CD14-positive monocyte (primary cell): ENCODE measurements around the gene TGFA. TPM values are rescaled to one million over a fixed set of nuclear protein-coding genes. Genes with fewer than 3 reads are reported as not detected.

Experiments
- DNase-seq, 3 donors: peaks; one replicate each; pipeline ENCODE4 v3.0.0-alpha.2; 2011 to 2022
- H2AFZ ChIP-seq: 2 replicates; pipeline ENCODE4 v1.6.0; 2012; ENCODE audit warnings: mild to moderate bottlenecking, low read depth, low read length, inconsistent platforms; ENCODE audit not compliant: insufficient read depth, poor library complexity, severe bottlenecking
- H3K27ac ChIP-seq, 2 donors: 1 replicate in 1 of 2; 2 replicates in 1 of 2; pipeline ENCODE4 v1.5.1; 2012 to 2013; ENCODE audit warnings: low read length in 2 of 2, control low read depth in 1 of 2, inconsistent platforms in 1 of 2, low read depth in 1 of 2, mild to moderate bottlenecking in 1 of 2
- H3K27me3 ChIP-seq, 2 donors: one replicate each; pipeline versions ENCODE4 v1.6.0 to v1.6.1; 2011 to 2013; ENCODE audit warnings: low read length in 2 of 2; ENCODE audit not compliant: control insufficient read depth in 2 of 2, insufficient read depth in 2 of 2
- H3K36me3 ChIP-seq, 2 donors: replicated peaks in 1 of 2; 1 replicate in 1 of 2; 2 replicates in 1 of 2; pipeline versions ENCODE4 v1.5.1 to v1.6.1; 2012 to 2013; ENCODE audit warnings: low read length in 2 of 2, control low read depth in 1 of 2, inconsistent platforms in 1 of 2, mild to moderate bottlenecking in 1 of 2; ENCODE audit not compliant: insufficient read depth in 2 of 2, control insufficient read depth in 1 of 2
- H3K4me1 ChIP-seq, 2 donors: 1 replicate in 1 of 2; 2 replicates in 1 of 2; pipeline versions ENCODE4 v1.5.1 to v1.6.1; 2012 to 2013; ENCODE audit warnings: low read length in 2 of 2, control low read depth in 1 of 2, inconsistent platforms in 1 of 2, mild to moderate bottlenecking in 1 of 2, moderate library complexity in 1 of 2; ENCODE audit not compliant: insufficient read depth in 2 of 2, control insufficient read depth in 1 of 2
- H3K4me2 ChIP-seq: replicated peaks from 2 replicates; pipeline ENCODE3; 2012; ENCODE audit warnings: low read length, moderate library complexity, mild to moderate bottlenecking; ENCODE audit not compliant: poor library complexity, severe bottlenecking; ENCODE audit errors: extremely low read depth
- H3K4me3 ChIP-seq, 3 experiments: fragments of 200-600 bp in 1 of 3; sonication (generic) in 1 of 3; replicated peaks in 1 of 3; 1 replicate in 2 of 3; 2 replicates in 1 of 3; pipeline ENCODE4 v1.5.1; 2011 to 2013; ENCODE audit warnings: low read length in 3 of 3, mild to moderate bottlenecking in 3 of 3, control low read depth in 2 of 3, low read depth in 2 of 3, inconsistent platforms in 1 of 3, moderate library complexity in 1 of 3
- H3K79me2 ChIP-seq: 2 replicates; pipeline ENCODE4 v1.6.0; 2012; ENCODE audit warnings: mild to moderate bottlenecking, control low read depth, inconsistent platforms, low read length, moderate library complexity; ENCODE audit not compliant: insufficient read depth
- H3K9ac ChIP-seq: 2 replicates; pipeline ENCODE4 v1.6.0; 2017; ENCODE audit warnings: low read length, mild to moderate bottlenecking; ENCODE audit not compliant: insufficient read depth, poor library complexity, severe bottlenecking
- H3K9me3 ChIP-seq, 2 donors: replicated peaks in 1 of 2; 1 replicate in 1 of 2; 2 replicates in 1 of 2; pipeline versions ENCODE4 v1.5.1 to v1.6.1; 2012 to 2013; ENCODE audit warnings: low read length in 2 of 2, control low read depth in 1 of 2; ENCODE audit not compliant: control insufficient read depth in 1 of 2, insufficient read depth in 1 of 2
- H4K20me1 ChIP-seq: 2 replicates; pipeline ENCODE4 v1.6.0; 2012; ENCODE audit warnings: mild to moderate bottlenecking, low read length, control low read depth, moderate library complexity; ENCODE audit not compliant: insufficient read depth
- H3K27ac Mint-ChIP-seq, 7 donors: one replicate each; pipeline ENCODE4 v1.8.0; 2020; ENCODE audit warnings: mild to moderate bottlenecking in 7 of 7, mixed read lengths in 7 of 7, moderate library complexity in 6 of 7, inconsistent platforms in 2 of 7
- H3K27me3 Mint-ChIP-seq, 3 donors: one replicate each; pipeline ENCODE4 v1.8.0; 2021 to 2022; ENCODE audit warnings: low read depth in 3 of 3, mild to moderate bottlenecking in 3 of 3, mixed read lengths in 3 of 3, moderate library complexity in 3 of 3, inconsistent platforms in 1 of 3
- H3K36me3 Mint-ChIP-seq, 2 donors: one replicate each; pipeline ENCODE4 v1.8.0; 2020; ENCODE audit warnings: mixed read lengths in 2 of 2, inconsistent platforms in 1 of 2, mild to moderate bottlenecking in 1 of 2
- H3K4me1 Mint-ChIP-seq: one replicate; pipeline ENCODE4 v1.8.0; 2020; ENCODE audit warnings: mild to moderate bottlenecking, mixed read lengths
- H3K4me3 Mint-ChIP-seq, 2 donors: one replicate each; pipeline ENCODE4 v1.8.0; 2020; ENCODE audit warnings: mild to moderate bottlenecking in 2 of 2, mixed read lengths in 2 of 2, moderate library complexity in 1 of 2
- H3K9me3 Mint-ChIP-seq, 7 donors: one replicate each; pipeline ENCODE4 v1.8.0; 2020 to 2022; ENCODE audit warnings: mixed read lengths in 7 of 7, mild to moderate bottlenecking in 6 of 7, moderate library complexity in 6 of 7, inconsistent platforms in 2 of 7
- CTCF ChIP-seq: fragments of 200-600 bp; IDR thresholded peaks from one replicate; pipeline ENCODE4 v1.8.0; 2022; ENCODE audit warnings: antibody characterized with exemption, mild to moderate bottlenecking
- WGBS: methylation state at CpG from one replicate; pipeline ENCODE4 v1.1.5; 2013; ENCODE audit warnings: missing lambda C conversion rate; ENCODE audit not compliant: insufficient coverage; 5-methylcytosine and 5-hydroxymethylcytosine counted together
- intact Hi-C, 2 donors: fragments of 100-400 bp; cut with micrococcal nuclease; formaldehyde crosslinking; loops; one replicate each; pipeline versions ENCODE4 v1.15.0 to v1.15.1; 2023
- polyA plus RNA-seq, 3 donors: library from polyadenylated mRNA; depleted of rRNA in 1 of 3; unstranded in 2 of 3; stranded (reverse) in 1 of 3; fragments of 300-500 nt in 2 of 3; fragments of >200 nt in 1 of 3; fragmentation: Illumina TruSeq in 2 of 3; gene quantifications; 1 replicate in 2 of 3; 2 replicates in 1 of 3; pipeline ENCODE4 v1.2.3, GENCODE V29; 2012 to 2021

Gene TGFA
- polyA plus RNA-seq, 3 donors = 1.7 to 2.5 (median 1.7) TPM

DNA sequence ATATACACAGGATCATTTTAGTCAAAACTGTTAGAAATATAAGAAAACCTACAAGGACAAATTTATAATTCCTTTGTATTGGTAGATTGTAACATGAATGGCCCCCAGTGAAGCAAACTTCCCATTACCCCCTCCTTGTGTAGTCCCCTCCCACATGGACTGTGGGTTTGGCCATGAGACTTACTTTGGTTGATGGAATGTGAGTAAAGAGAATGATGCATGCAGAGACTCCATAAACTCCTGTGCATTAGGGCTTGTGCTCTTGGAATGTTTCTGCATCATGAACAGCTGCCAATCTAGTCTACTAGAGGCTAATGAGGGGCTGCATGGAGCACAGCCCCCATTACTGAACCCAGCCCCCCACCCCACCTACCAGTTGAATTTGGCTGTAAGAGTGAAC lies 8.3 kb upstream of the TGFA start:
- no peak overlapping the region for H3K4me3 ChIP-seq
- H3K27ac Mint-ChIP-seq = no peak overlapping the region
- H3K27me3 ChIP-seq = peaks cover 0 to 2% of the 10 kb centered on the region in 2 donors
- no peaks in the 10 kb centered on the region for H3K4me1 ChIP-seq
- peaks cover 0 to 1% (median 0%) of the 10 kb centered on the region in 7 donors for H3K9me3 Mint-ChIP-seq
- H3K4me2 ChIP-seq = no peak overlapping the region
- no peaks in the 10 kb centered on the region for H3K79me2 ChIP-seq
- H3K9ac ChIP-seq = no peak overlapping the region
- H3K4me1 Mint-ChIP-seq = no peaks in the 10 kb centered on the region
- H3K27ac ChIP-seq = no peak overlapping the region
- DNase-seq = no peak
- intact Hi-C loops = no loop called here
- no peaks in the 10 kb centered on the region for H3K36me3 ChIP-seq
- H4K20me1 ChIP-seq = no peaks in the 10 kb centered on the region
- H2AFZ ChIP-seq = no peak overlapping the region
- H3K4me3 Mint-ChIP-seq = no peak overlapping the region
- H3K36me3 Mint-ChIP-seq = no peaks in the 10 kb centered on the region
- H3K9me3 ChIP-seq = no peaks in the 10 kb centered on the region
- no peak for TF ChIP-seq CTCF
- peaks cover 8 to 18% (median 18%) of the 10 kb centered on the region in 3 donors for H3K27me3 Mint-ChIP-seq

DNA sequence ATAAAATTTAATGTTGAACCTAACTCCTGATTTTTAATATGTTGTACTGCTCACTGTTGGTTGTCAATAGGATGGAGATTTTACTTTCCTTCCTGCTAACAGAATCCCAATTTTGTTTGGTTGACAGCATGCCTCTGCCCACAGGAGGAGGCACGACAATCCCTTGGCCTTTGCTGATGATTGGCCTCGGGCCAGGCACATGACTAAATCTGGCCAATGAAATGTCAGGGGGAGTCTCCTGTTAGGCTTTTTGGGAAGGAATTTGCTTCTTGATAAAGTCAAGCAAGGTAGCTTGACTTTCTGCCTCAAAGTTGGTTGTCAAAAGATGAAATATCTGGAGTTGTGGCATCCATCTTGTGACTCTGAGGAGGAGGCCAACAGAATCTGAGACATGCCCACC lies 6.8 kb upstream of the TGFA start:
- DNase-seq = no peak
- Mint-ChIP-seq H3K36me3 (no peaks in the 10 kb centered on the region), H3K27me3 (peaks cover 8 to 23% (median 22%) of the 10 kb centered on the region in 3 donors), H3K4me3 (no peak overlapping the region), H3K27ac (no peak overlapping the region), H3K9me3 (peaks cover 0 to 1% (median 0%) of the 10 kb centered on the region in 7 donors), H3K4me1 (no peaks in the 10 kb centered on the region)
- Histone ChIP-seq H3K4me2 (no peak overlapping the region), H4K20me1 (no peaks in the 10 kb centered on the region), H3K27ac (no peak overlapping the region), H3K36me3 (no peaks in the 10 kb centered on the region), H3K4me1 (no peaks in the 10 kb centered on the region), H3K4me3 (no peak overlapping the region), H3K79me2 (no peaks in the 10 kb centered on the region), H2AFZ (no peak overlapping the region), H3K9ac (no peak overlapping the region), H3K27me3 (peaks cover under 1 to 2% of the 10 kb centered on the region in 2 donors), H3K9me3 (no peaks in the 10 kb centered on the region)
- 100% methylated on average over 2 of the region's 2 CpGs for WGBS
- intact Hi-C loops = no loop called here
- no peak for TF ChIP-seq CTCF
